Mucosa of rectum (tissue), 2 donors: ENCODE measurements around the gene TTC7B.

ENCODE experiments used
- H3K27ac ChIP-seq, 2 donors: one replicate each; pipeline ENCODE4 v1.7.0; 2013; ENCODE audit warnings: inconsistent platforms in 2 of 2, low read depth in 2 of 2, low read length in 2 of 2
- H3K27me3 ChIP-seq, 2 donors: one replicate each; pipeline ENCODE4 v1.7.0; 2013; ENCODE audit warnings: low read length in 2 of 2; ENCODE audit not compliant: control insufficient read depth in 2 of 2, insufficient read depth in 2 of 2
- H3K36me3 ChIP-seq, 2 donors: one replicate each; pipeline ENCODE4 v1.7.0; 2013; ENCODE audit warnings: low read length in 2 of 2; ENCODE audit not compliant: control insufficient read depth in 2 of 2, insufficient read depth in 2 of 2
- H3K4me1 ChIP-seq, 2 donors: one replicate each; pipeline ENCODE4 v1.7.0; 2013; ENCODE audit warnings: low read length in 2 of 2, mild to moderate bottlenecking in 1 of 2; ENCODE audit not compliant: control insufficient read depth in 2 of 2, insufficient read depth in 2 of 2
- H3K4me3 ChIP-seq, 2 donors: one replicate each; pipeline ENCODE4 v1.7.0; 2013; ENCODE audit warnings: low read length in 2 of 2
- H3K9ac ChIP-seq, 2 donors: one replicate each; pipeline ENCODE4 v1.7.0; 2013; ENCODE audit warnings: low read length in 2 of 2, low read depth in 1 of 2, mild to moderate bottlenecking in 1 of 2
- H3K9me3 ChIP-seq, 2 donors: one replicate each; pipeline ENCODE4 v1.7.0; 2013; ENCODE audit warnings: low read length in 2 of 2; ENCODE audit not compliant: control insufficient read depth in 2 of 2
- donor health status: healthy.
- donor health status: Normal muscosa, but diverticular disease.

Gene TTC7B

GRCh38 chr14:90759370-90760077 lies 56.7 kb downstream of the TTC7B start:
- Histone ChIP-seq H3K9ac (no peak overlapping the region), H3K4me3 (no peak overlapping the region), H3K27ac (peak overlapping the region; percentile 23 to 52)

GRCh38 chr14:90758959-90759358 lies 57.3 kb downstream of the TTC7B start:
- Histone ChIP-seq H3K4me3 (peak overlapping the region; percentile 59 to 86), H3K4me1 (peaks cover 7% of the 10 kb centered on the region in 2 donors), H3K9me3 (peaks cover 3 to 6% of the 10 kb centered on the region in 2 donors), H3K9ac (peak overlapping the region; percentile 86 to 98), H3K27me3 (no peaks in the 10 kb centered on the region), H3K36me3 (no peaks in the 10 kb centered on the region), H3K27ac (peak overlapping the region; percentile 81 to 88)

More at GRCh38 chr14:90759370-90760077, 56.7 kb downstream of the TTC7B start:
- peaks cover 3 to 6% of the 10 kb centered on the region in 2 donors for H3K9me3 ChIP-seq
- H3K27me3 ChIP-seq, result no peaks in the 10 kb centered on the region
- H3K4me1 ChIP-seq, result peaks cover 7% of the 10 kb centered on the region in 2 donors
- H3K36me3 ChIP-seq, result no peaks in the 10 kb centered on the region

GRCh38 chr14:90758028-90758889 lies 58.0 kb downstream of the TTC7B start:
- no peaks in the 10 kb centered on the region for H3K36me3 ChIP-seq
- H3K4me3 ChIP-seq, result peak overlapping the region; percentile 63 to 86
- H3K9ac ChIP-seq, result peak overlapping the region; percentile 86 to 98
- peaks cover under 1 to 4% of the 10 kb centered on the region in 2 donors for H3K9me3 ChIP-seq
- H3K27me3 ChIP-seq, result no peaks in the 10 kb centered on the region
- H3K27ac ChIP-seq, result peak overlapping the region; percentile 81 to 88
- peaks cover 7% of the 10 kb centered on the region in 2 donors for H3K4me1 ChIP-seq

- H3K27me3 ChIP-seq, result no peaks in the 10 kb centered on the region
- H3K9me3 ChIP-seq, result no peaks in the 10 kb centered on the region
- H3K4me3 ChIP-seq, result peak overlapping the region; percentile 63 to 73
- peak overlapping the region in 1 of 2 donors; percentile 62 for H3K9ac ChIP-seq
- H3K27ac ChIP-seq, result peak overlapping the region in 1 of 2 donors; percentile 52
- H3K4me1 ChIP-seq, result peaks cover 7% of the 10 kb centered on the region in 2 donors
- no peaks in the 10 kb centered on the region for H3K36me3 ChIP-seq
These were observed 58.8 kb downstream of the TTC7B start for GRCh38 chr14:90757452-90757851.

GRCh38 chr14:90756755-90757345 lies 59.4 kb downstream of the TTC7B start:
- H3K4me3 ChIP-seq, result no peak overlapping the region
- H3K4me1 ChIP-seq, result peaks cover 7% of the 10 kb centered on the region in 2 donors
- no peaks in the 10 kb centered on the region for H3K36me3 ChIP-seq
- no peak overlapping the region for H3K9ac ChIP-seq
- H3K27ac ChIP-seq, result no peak overlapping the region
- H3K27me3 ChIP-seq, result no peaks in the 10 kb centered on the region
- no peaks in the 10 kb centered on the region for H3K9me3 ChIP-seq

- no peaks in the 10 kb centered on the region for H3K9me3 ChIP-seq
- H3K36me3 ChIP-seq, result no peaks in the 10 kb centered on the region
- H3K27ac ChIP-seq, result no peak overlapping the region
- H3K4me1 ChIP-seq, result peaks cover 7% of the 10 kb centered on the region in 2 donors
- no peak overlapping the region for H3K9ac ChIP-seq
- H3K27me3 ChIP-seq, result no peaks in the 10 kb centered on the region
- no peak overlapping the region for H3K4me3 ChIP-seq
These were observed 60.4 kb downstream of the TTC7B start for GRCh38 chr14:90755661-90756304.

GRCh38 chr14:90753456-90754005 lies 62.7 kb downstream of the TTC7B start:
- Histone ChIP-seq H3K36me3 (no peaks in the 10 kb centered on the region), H3K4me3 (no peak overlapping the region), H3K9me3 (no peaks in the 10 kb centered on the region), H3K9ac (no peak overlapping the region), H3K4me1 (peaks cover 1% of the 10 kb centered on the region in 2 donors), H3K27me3 (no peaks in the 10 kb centered on the region), H3K27ac (no peak overlapping the region)

GRCh38 chr14:90750701-90751100 lies 65.5 kb downstream of the TTC7B start:
- no peaks in the 10 kb centered on the region for H3K27me3 ChIP-seq
- H3K27ac ChIP-seq, result no peak overlapping the region
- H3K36me3 ChIP-seq, result no peaks in the 10 kb centered on the region
- H3K4me3 ChIP-seq, result no peak overlapping the region
- no peaks in the 10 kb centered on the region for H3K4me1 ChIP-seq
- H3K9me3 ChIP-seq, result no peaks in the 10 kb centered on the region
- H3K9ac ChIP-seq, result no peak overlapping the region

GRCh38 chr14:90750191-90750590 lies 66.0 kb downstream of the TTC7B start:
- H3K27me3 ChIP-seq, result no peaks in the 10 kb centered on the region
- no peaks in the 10 kb centered on the region for H3K9me3 ChIP-seq
- H3K4me3 ChIP-seq, result no peak overlapping the region
- no peaks in the 10 kb centered on the region for H3K4me1 ChIP-seq
- H3K36me3 ChIP-seq, result no peaks in the 10 kb centered on the region
- H3K27ac ChIP-seq, result no peak overlapping the region
- no peak overlapping the region for H3K9ac ChIP-seq
